SIG-M5 treated with dmso at 0.1 percent for 504 hours (cell line): ENCODE data around the gene LRFN2.

Experiments used
- DNase-seq: peaks from one replicate; lab custom pipeline; 2025; ENCODE audit not compliant: unreplicated experiment; lab: John Stamatoyannopoulos, UW

LRFN2 gene

GRCh38 chr6:40408786-40409542 lies 178.2 kb downstream of the LRFN2 start:
- DNase-seq: no peak

- DNase-seq: no peak
Measured at GRCh38 chr6:40407239-40407638, 179.9 kb downstream of the LRFN2 start.

GRCh38 chr6:40406175-40406574 lies 181.0 kb downstream of the LRFN2 start:
- DNase-seq: no peak

- no peak for DNase-seq
Measured at GRCh38 chr6:40400738-40401137, 186.4 kb downstream of the LRFN2 start.

- DNase-seq: no peak
Measured at GRCh38 chr6:40399888-40400457, 187.2 kb downstream of the LRFN2 start.

GRCh38 chr6:40398810-40399477 lies 188.2 kb downstream of the LRFN2 start:
- no peak for DNase-seq

- DNase-seq: no peak
Measured at GRCh38 chr6:40398034-40398691, 189.0 kb downstream of the LRFN2 start.

- DNase-seq: no peak
Measured at GRCh38 chr6:40397287-40398033, 189.7 kb downstream of the LRFN2 start.

GRCh38 chr6:40395698-40396076 lies 191.5 kb downstream of the LRFN2 start:
- no peak for DNase-seq

GRCh38 chr6:40395066-40395697 lies 192.0 kb downstream of the LRFN2 start:
- no peak for DNase-seq

- DNase-seq: no peak
Measured at GRCh38 chr6:40394381-40394780, 192.8 kb downstream of the LRFN2 start.

GRCh38 chr6:40393641-40394040 lies 193.5 kb downstream of the LRFN2 start:
- no peak for DNase-seq

GRCh38 chr6:40392589-40392988 lies 194.6 kb downstream of the LRFN2 start:
- no peak for DNase-seq

- no peak for DNase-seq
Measured at GRCh38 chr6:40391851-40392517, 195.2 kb downstream of the LRFN2 start.

- no peak for DNase-seq
Measured at GRCh38 chr6:40391086-40391485, 196.1 kb downstream of the LRFN2 start.

GRCh38 chr6:40390144-40390800 lies 196.9 kb downstream of the LRFN2 start:
- DNase-seq: no peak

- DNase-seq: no peak
Measured at GRCh38 chr6:40389254-40389653, 197.9 kb downstream of the LRFN2 start.

- DNase-seq: no peak
Measured at GRCh38 chr6:40387871-40388264, 199.3 kb downstream of the LRFN2 start.

GRCh38 chr6:40387127-40387870 lies 199.9 kb downstream of the LRFN2 start:
- DNase-seq: no peak
